Thoracic aorta (tissue), 2 donors: ENCODE data around the gene ATF7. TPM values are rescaled to one million over a fixed set of nuclear protein-coding genes. Genes with fewer than 3 reads are reported as not detected.

ENCODE experiments used
- ATAC-seq: fragments of 150-250 bp; one replicate; pipeline ENCODE4 v1.8.0; 2017; ENCODE audit warnings: low read depth; ENCODE audit not compliant: insufficient number of reproducible peaks, low FRiP score
- DNase-seq: peaks from one replicate; pipeline ENCODE4 v3.0.0-alpha.2; 2020; ENCODE audit warnings: low spot score
- H3K27ac ChIP-seq, 2 donors: fragments of 200-600 bp; sonication (generic); 1 replicate in 1 of 2; 2 replicates in 1 of 2; pipeline ENCODE4 v1.5.1; 2016; ENCODE audit warnings: mild to moderate bottlenecking in 2 of 2, moderate library complexity in 2 of 2
- H3K27me3 ChIP-seq: fragments of 200-600 bp; sonication (generic); replicated peaks from 2 replicates; pipeline ENCODE4 v1.6.0; 2016; ENCODE audit warnings: mild to moderate bottlenecking; ENCODE audit not compliant: insufficient read depth
- H3K36me3 ChIP-seq: fragments of 200-600 bp; sonication (generic); one replicate; pipeline ENCODE4 v1.5.1; 2016
- H3K4me1 ChIP-seq, 2 donors: fragments of 200-600 bp; sonication (generic); 1 replicate in 1 of 2; 2 replicates in 1 of 2; pipeline versions ENCODE4 v1.5.1 to v1.6.0; 2016; ENCODE audit warnings: low read depth in 2 of 2, mild to moderate bottlenecking in 1 of 2; ENCODE audit not compliant: control insufficient read depth in 1 of 2
- H3K4me3 ChIP-seq: fragments of 200-600 bp; sonication (generic); 2 replicates; pipeline ENCODE4 v1.5.1; 2016; ENCODE audit warnings: mild to moderate bottlenecking
- H3K9me3 ChIP-seq: fragments of 200-600 bp; sonication (generic); 2 replicates; pipeline ENCODE4 v1.5.1; 2016
- total RNA-seq, 2 donors: library from RNA; depleted of rRNA; stranded (reverse); fragments of >200 nt; gene quantifications; one replicate each; pipeline versions ENCODE4 v1.1.0 to v1.2.3, GENCODE V29; 2016
- TF ChIP-seq, protein P1 (sequence below): fragments of 200-600 bp; sonication (generic); IDR thresholded peaks from one replicate; pipeline ENCODE4 v1.5.1; 2019; ENCODE audit warnings: antibody characterized with exemption

ATF7 gene
- total RNA-seq, 2 donors from 2014 or later: 24.4 to 82.1 TPM

GRCh38 chr12:53508534-53509170 is 117.5 kb downstream of the ATF7 start:
- Histone ChIP-seq H3K9me3 (no peaks in the 10 kb centered on the region), H3K27ac (peak overlapping the region; percentile 31 to 55), H3K4me3 (peak overlapping the region; percentile 15), H3K27me3 (no peaks in the 10 kb centered on the region), H3K4me1 (peaks cover 14 to 53% of the 10 kb centered on the region in 2 donors), H3K36me3 (peaks cover 25% of the 10 kb centered on the region)
- TF ChIP-seq, protein P1, sequence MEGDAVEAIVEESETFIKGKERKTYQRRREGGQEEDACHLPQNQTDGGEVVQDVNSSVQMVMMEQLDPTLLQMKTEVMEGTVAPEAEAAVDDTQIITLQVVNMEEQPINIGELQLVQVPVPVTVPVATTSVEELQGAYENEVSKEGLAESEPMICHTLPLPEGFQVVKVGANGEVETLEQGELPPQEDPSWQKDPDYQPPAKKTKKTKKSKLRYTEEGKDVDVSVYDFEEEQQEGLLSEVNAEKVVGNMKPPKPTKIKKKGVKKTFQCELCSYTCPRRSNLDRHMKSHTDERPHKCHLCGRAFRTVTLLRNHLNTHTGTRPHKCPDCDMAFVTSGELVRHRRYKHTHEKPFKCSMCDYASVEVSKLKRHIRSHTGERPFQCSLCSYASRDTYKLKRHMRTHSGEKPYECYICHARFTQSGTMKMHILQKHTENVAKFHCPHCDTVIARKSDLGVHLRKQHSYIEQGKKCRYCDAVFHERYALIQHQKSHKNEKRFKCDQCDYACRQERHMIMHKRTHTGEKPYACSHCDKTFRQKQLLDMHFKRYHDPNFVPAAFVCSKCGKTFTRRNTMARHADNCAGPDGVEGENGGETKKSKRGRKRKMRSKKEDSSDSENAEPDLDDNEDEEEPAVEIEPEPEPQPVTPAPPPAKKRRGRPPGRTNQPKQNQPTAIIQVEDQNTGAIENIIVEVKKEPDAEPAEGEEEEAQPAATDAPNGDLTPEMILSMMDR: peak; percentile 90
- peak; percentile 50 for DNase-seq
- peak; percentile 26 for ATAC-seq

DNA sequence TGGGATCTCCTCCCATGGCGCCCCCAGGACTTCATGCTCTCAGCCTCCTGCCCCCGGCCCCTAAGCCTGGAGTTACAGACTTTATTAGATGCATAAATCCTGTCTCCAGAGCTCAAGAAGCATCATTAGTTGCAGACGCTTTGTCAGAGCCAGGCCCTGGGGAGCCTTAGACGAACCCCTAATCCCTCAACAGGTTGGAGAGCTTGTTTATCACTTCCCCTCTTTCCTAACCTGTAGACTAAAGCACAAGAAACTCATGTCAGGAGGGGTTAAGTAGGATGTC is 118.6 kb downstream of the ATF7 start:
- TF ChIP-seq, protein P1: no peak
- DNase-seq: no peak

DNA sequence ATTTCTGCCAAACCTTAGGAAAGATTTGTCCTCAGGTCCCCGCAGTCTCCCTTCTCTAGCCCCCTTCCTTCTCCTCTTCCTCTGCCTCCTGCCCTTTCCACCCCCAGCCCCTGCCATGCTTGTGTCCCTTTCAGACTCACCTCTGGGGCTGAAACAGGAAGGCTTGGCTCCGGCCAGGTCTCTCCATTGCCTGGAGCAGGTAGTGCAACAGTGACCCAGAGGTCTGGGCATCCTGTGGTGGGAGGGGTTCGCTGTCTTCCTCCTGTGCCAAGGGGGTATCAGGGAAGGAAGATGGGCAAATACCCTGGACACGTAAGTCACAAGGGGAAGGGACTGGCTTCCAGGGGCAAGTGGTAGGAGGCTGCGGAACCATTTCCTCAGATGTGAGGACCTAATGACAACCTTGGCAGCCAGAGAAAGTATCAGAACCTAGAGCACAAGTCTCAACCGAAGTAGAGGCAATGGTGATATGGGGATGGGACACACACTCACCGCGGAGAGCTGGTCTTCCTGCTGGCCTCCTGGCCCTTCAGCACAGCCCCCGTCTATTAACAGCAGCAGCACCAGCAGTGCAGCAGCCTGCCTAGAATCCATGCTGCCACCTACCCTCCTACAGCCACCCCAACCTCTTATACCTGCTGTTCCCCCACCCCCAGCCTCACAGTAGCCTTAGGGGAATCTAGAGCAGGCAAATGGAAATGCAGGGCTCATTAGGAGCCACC is 119.1 kb downstream of the ATF7 start, which contains the start of gene NPFF:
TSS of gene NPFF (minus strand) at position 604 of the 722 bp plus-strand sequence. CDS start at position 594, 10 bp downstream.
- H3K9me3 ChIP-seq: no peaks in the 10 kb centered on the region
- peak within 1 kb of the TSS; percentile 15 for H3K4me3 ChIP-seq
- peak within 1 kb of the TSS; percentile 70 to 99 for H3K27ac ChIP-seq
- no peak for DNase-seq
- ATAC-seq: no peak
- H3K27me3 ChIP-seq: no peaks in the 10 kb centered on the region
- TF ChIP-seq, protein P1: no peak
- H3K4me1 ChIP-seq: peaks cover 25 to 68% of the 10 kb centered on the region in 2 donors
- H3K36me3 ChIP-seq: peaks cover 13% of the 10 kb centered on the region

More for the DNA sequence above, 118.6 kb downstream of the ATF7 start:
- no peak overlapping the region for H3K4me3 ChIP-seq
- peaks cover 18% of the 10 kb centered on the region for H3K36me3 ChIP-seq
- ATAC-seq: no peak
- peak overlapping the region; percentile 20 to 99 for H3K27ac ChIP-seq
- H3K27me3 ChIP-seq: no peaks in the 10 kb centered on the region
- H3K4me1 ChIP-seq: peaks cover 21 to 63% of the 10 kb centered on the region in 2 donors
- H3K9me3 ChIP-seq: no peaks in the 10 kb centered on the region

DNA sequence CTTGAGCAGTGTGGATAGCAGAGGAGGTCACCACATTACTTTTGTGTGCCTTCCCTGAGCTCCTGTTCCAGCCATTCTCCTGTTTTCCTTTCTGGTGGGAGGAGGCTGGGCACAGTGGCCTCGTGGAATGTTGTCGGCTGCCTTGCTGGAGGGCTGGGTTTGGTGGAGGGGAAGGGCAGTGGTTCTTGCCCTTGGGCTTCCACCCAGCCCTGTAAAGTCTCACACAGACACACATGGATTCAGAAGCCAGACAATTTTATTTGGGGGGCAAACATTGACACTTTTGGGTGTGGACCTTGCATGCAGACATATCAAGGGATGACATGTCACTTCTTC is 119.8 kb downstream of the ATF7 start:
- ATAC-seq (no peak), DNase-seq (no peak)
- H3K9me3 ChIP-seq: no peaks in the 10 kb centered on the region
- no peaks in the 10 kb centered on the region for H3K27me3 ChIP-seq
- TF ChIP-seq, protein P1: no peak
- H3K27ac ChIP-seq: peak overlapping the region; percentile 70 to 99
- peaks cover 6% of the 10 kb centered on the region for H3K36me3 ChIP-seq
- peaks cover 31 to 74% of the 10 kb centered on the region in 2 donors for H3K4me1 ChIP-seq
- H3K4me3 ChIP-seq: no peak overlapping the region

DNA sequence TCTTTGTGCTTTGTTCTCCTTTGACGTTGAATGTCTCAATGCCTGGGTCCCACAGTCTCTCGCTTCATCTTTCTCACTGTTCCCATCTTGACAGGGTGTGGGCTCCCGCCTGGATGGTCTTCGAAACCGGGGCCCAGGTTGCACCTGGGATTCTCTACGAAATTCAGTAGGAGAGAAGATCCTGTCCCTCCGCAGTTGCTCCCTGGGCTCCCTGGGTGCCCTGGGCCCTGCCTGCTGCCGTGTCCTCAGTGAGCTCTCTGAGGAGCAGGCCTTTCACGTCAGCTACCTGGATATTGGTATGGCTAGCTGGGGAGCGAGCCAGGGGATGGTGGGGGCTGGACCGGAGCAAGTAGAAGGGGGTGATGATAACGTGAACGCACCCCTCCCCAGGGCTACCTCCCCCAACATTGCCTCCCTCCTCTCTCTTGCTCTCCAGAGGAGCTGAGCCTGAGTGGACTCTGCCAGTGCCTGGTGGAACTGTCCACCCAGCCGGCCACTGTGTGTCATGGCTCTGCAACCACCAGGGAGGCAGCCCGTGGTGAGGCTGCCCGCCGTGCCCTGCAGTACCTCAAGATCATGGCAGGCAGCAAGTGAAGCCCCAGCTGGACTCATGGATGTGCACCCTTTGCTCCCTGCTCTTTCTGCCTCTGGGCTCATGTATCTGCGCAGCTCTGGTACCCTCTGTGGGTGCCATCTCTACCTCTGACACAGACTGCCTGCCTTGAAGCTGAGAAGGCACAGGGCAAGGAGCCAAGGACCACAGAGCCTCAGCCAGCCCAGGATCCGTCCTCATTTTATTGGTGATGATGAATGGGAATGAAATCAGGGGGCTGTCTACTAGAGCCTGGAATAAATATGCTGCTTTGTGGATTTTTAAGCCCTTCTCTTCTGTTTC is 120.4 kb downstream of the ATF7 start:
- H3K27ac ChIP-seq: peak overlapping the region; percentile 70 to 99
- H3K4me1 ChIP-seq: peaks cover 31 to 75% of the 10 kb centered on the region in 2 donors
- TF ChIP-seq, protein P1: no peak
- peaks cover 2% of the 10 kb centered on the region for H3K36me3 ChIP-seq
- H3K9me3 ChIP-seq: no peaks in the 10 kb centered on the region
- DNase-seq: no peak
- no peak for ATAC-seq
- H3K4me3 ChIP-seq: no peak overlapping the region
- no peaks in the 10 kb centered on the region for H3K27me3 ChIP-seq
